Common myeloid progenitor, CD34-positive (primary cell): ENCODE results near the gene TREM1.

ENCODE experiments used
- CTCF ChIA-PET: fragments of 350-600 bp; sonication (Branson Sonifier 250); formaldehyde crosslinking; loops from one replicate; lab custom pipeline; 2021; ENCODE audit warnings: antibody characterized with exemption; lab: Charles Lee
- POLR2A ChIA-PET: fragments of 350-600 bp; sonication (Branson Sonifier 250); formaldehyde crosslinking; loops from one replicate; lab custom pipeline; 2021; ENCODE audit warnings: antibody characterized with exemption; lab: Charles Lee
- DNase-seq, 3 donors: peaks; one replicate each; pipeline versions ENCODE4 v3.0.0 to v3.0.0-alpha.2; 2013
- H3K27ac ChIP-seq, 2 experiments: 1 replicate in 1 of 2; 2 replicates in 1 of 2; pipeline ENCODE4 v1.7.0; 2013; ENCODE audit warnings: inconsistent platforms in 2 of 2, low read length in 2 of 2, mild to moderate bottlenecking in 2 of 2, low read depth in 1 of 2, moderate library complexity in 1 of 2; ENCODE audit not compliant: severe bottlenecking in 2 of 2, insufficient read depth in 1 of 2, poor library complexity in 1 of 2
- H3K27me3 ChIP-seq, 5 experiments: replicated peaks in 2 of 5; 1 replicate in 3 of 5; 2 replicates in 2 of 5; pipeline versions ENCODE4 v1.6.1 to v1.7.0; 2013; ENCODE audit warnings: low read length in 4 of 5, mild to moderate bottlenecking in 2 of 5, moderate library complexity in 2 of 5, inconsistent platforms in 1 of 5; ENCODE audit not compliant: insufficient read depth in 5 of 5, control insufficient read depth in 4 of 5
- H3K36me3 ChIP-seq, 4 experiments: 1 replicate in 2 of 4; 2 replicates in 2 of 4; pipeline versions ENCODE4 v1.6.1 to v1.7.0; 2013; ENCODE audit warnings: low read length in 3 of 4, control low read depth in 1 of 4, mild to moderate bottlenecking in 1 of 4; ENCODE audit not compliant: control insufficient read depth in 4 of 4, insufficient read depth in 4 of 4
- H3K4me1 ChIP-seq, 4 experiments: 1 replicate in 3 of 4; 2 replicates in 1 of 4; pipeline versions ENCODE4 v1.6.1 to v1.7.1; 2013; ENCODE audit warnings: low read length in 3 of 4, mild to moderate bottlenecking in 3 of 4, control low read depth in 1 of 4, inconsistent platforms in 1 of 4, moderate library complexity in 1 of 4; ENCODE audit not compliant: control insufficient read depth in 4 of 4, insufficient read depth in 4 of 4; ENCODE audit errors: control extremely low read depth in 1 of 4
- H3K4me3 ChIP-seq, 7 experiments: 1 replicate in 4 of 7; 2 replicates in 3 of 7; pipeline versions ENCODE4 v1.5.1 to v1.7.0; 2013; ENCODE audit warnings: mild to moderate bottlenecking in 7 of 7, low read length in 6 of 7, moderate library complexity in 6 of 7, inconsistent platforms in 2 of 7, low read depth in 2 of 7, control low read depth in 1 of 7; ENCODE audit not compliant: insufficient read depth in 4 of 7, control insufficient read depth in 1 of 7; ENCODE audit errors: extremely low read depth in 1 of 7
- H3K9me3 ChIP-seq, 5 experiments: 1 replicate in 4 of 5; 2 replicates in 1 of 5; pipeline versions ENCODE4 v1.6.1 to v1.7.1; 2013; ENCODE audit warnings: low read length in 4 of 5, mild to moderate bottlenecking in 2 of 5, inconsistent platforms in 1 of 5, low read depth in 1 of 5, moderate library complexity in 1 of 5; ENCODE audit not compliant: control insufficient read depth in 4 of 5, insufficient read depth in 2 of 5; ENCODE audit errors: control extremely low read depth in 1 of 5
- WGBS: methylation state at CpG from one replicate; pipeline ENCODE4 v1.1.5; 2013; ENCODE audit not compliant: insufficient coverage; 5-methylcytosine and 5-hydroxymethylcytosine counted together

The TREM1 gene

GRCh38 chr6:41226752-41227151 is 59.7 kb downstream of the TREM1 start:
- 85% methylated on average over 2 of the region's 3 CpGs for WGBS
- Histone ChIP-seq H3K4me3 (no peak overlapping the region), H3K4me1 (peaks cover 3 to 22% (median 16%) of the 10 kb centered on the region in 4 experiments), H3K27me3 (peaks cover 0 to 2% (median 0%) of the 10 kb centered on the region in 5 experiments), H3K27ac (no peak overlapping the region), H3K9me3 (no peaks in the 10 kb centered on the region), H3K36me3 (no peaks in the 10 kb centered on the region)
- DNase-seq, result no peak
- ChIA-PET CTCF (no interaction called here), POLR2A (no interaction called here)

GRCh38 chr6:41224800-41225199 is 61.7 kb downstream of the TREM1 start:
- WGBS, result no CpG with 5 or more reads among the region's 1 CpG
- ChIA-PET POLR2A (no interaction called here), CTCF (no interaction called here)
- H3K4me1 ChIP-seq, result peaks cover 3 to 26% (median 18%) of the 10 kb centered on the region in 4 experiments
- H3K9me3 ChIP-seq, result peaks cover 0 to 8% (median 0%) of the 10 kb centered on the region in 5 experiments
- no peak for DNase-seq
- no peak overlapping the region for H3K4me3 ChIP-seq
- H3K36me3 ChIP-seq, result no peaks in the 10 kb centered on the region
- no peaks in the 10 kb centered on the region for H3K27me3 ChIP-seq
- no peak overlapping the region for H3K27ac ChIP-seq
